HCT116 (cell line): ENCODE data around the gene RPAP3. TPM values are rescaled to one million over a fixed set of nuclear protein-coding genes. Genes with fewer than 3 reads are reported as not detected.

Experiments used
- ATAC-seq: fragments of 200-7000 bp; cut with Tn5 transposase; 2 replicates; pipeline ENCODE4 v1.9.1; 2020; ENCODE audit warnings: mild to moderate bottlenecking, moderate library complexity
- BruUV-seq: library from RNA; stranded (reverse); fragments of 400-500 nt; replicated peaks from 2 replicates; lab custom pipeline; 2021; lab: Mats Ljungman, UMichigan
- CTCF ChIA-PET: fragments of 300-600 bp; sonication (Branson Sonifier 250); formaldehyde crosslinking; loops from one replicate; lab custom pipeline; 2021; ENCODE audit warnings: antibody characterized with exemption; lab: Charles Lee
- POLR2A ChIA-PET: fragments of 300-600, 350-600 bp; sonication (Branson Sonifier 250); formaldehyde crosslinking; loops from one replicate; lab custom pipeline; 2021; ENCODE audit warnings: antibody characterized with exemption; lab: Charles Lee
- RAD21 ChIA-PET, 2 experiments: fragments of 300-600 bp; sonication (Branson Sonifier 250); formaldehyde crosslinking; loops; one replicate each; lab custom pipeline; 2023; ENCODE audit warnings: low total read pairs in 2 of 2; ENCODE audit not compliant: uncharacterized antibody in 2 of 2, unreplicated experiment in 2 of 2, low non-redundant PET in 1 of 2; lab: Charles Lee
- DNase-seq: peaks from one replicate; pipeline ENCODE4 v3.0.0-alpha.2; 2010; ENCODE audit warnings: low read depth, low spot score
- H2AFZ ChIP-seq: fragments of 200-600 bp; shearing (Covaris generic), sonication (generic); 2 replicates; pipeline ENCODE4 v1.6.1; 2017; ENCODE audit warnings: low read depth, mixed run types, mixed read lengths, antibody characterized with exemption, low read length; ENCODE audit not compliant: poor library complexity, severe bottlenecking
- H3K27ac ChIP-seq: 2 replicates; pipeline ENCODE4 v1.5.1; 2012; ENCODE audit warnings: low read depth, low read length
- H3K27me3 ChIP-seq: fragments of 200-600 bp; sonication (generic); 2 replicates; pipeline ENCODE4 v1.6.1; 2016; ENCODE audit warnings: mixed run types, low read length, mixed read lengths; ENCODE audit not compliant: insufficient read depth
- H3K36me3 ChIP-seq, 2 experiments: fragments of 200-500 bp in 1 of 2; fragments of 200-600 bp in 1 of 2; sonication (Bioruptor generic) in 1 of 2; sonication (generic) in 1 of 2; 2 replicates each; pipeline versions ENCODE4 v1.5.1 to v1.6.1; 2014 to 2016; ENCODE audit warnings: low read length in 2 of 2, inconsistent platforms in 1 of 2, mixed read lengths in 1 of 2, mixed run types in 1 of 2; ENCODE audit not compliant: insufficient read depth in 2 of 2, control insufficient read depth in 1 of 2
- H3K4me1 ChIP-seq, 2 experiments: fragments of 200-600 bp in 1 of 2; sonication (generic) in 1 of 2; 2 replicates each; pipeline versions ENCODE4 v1.5.1 to v1.6.1; 2012 to 2017; ENCODE audit warnings: low read length in 2 of 2, inconsistent platforms in 1 of 2, mild to moderate bottlenecking in 1 of 2, mixed read lengths in 1 of 2, mixed run types in 1 of 2, moderate library complexity in 1 of 2; ENCODE audit not compliant: insufficient read depth in 2 of 2, control insufficient read depth in 1 of 2
- H3K4me2 ChIP-seq: fragments of 200-600 bp; sonication (generic); 2 replicates; pipeline ENCODE4 v1.6.1; 2017; ENCODE audit warnings: mixed run types, low read length, mixed read lengths
- H3K4me3 ChIP-seq, 2 experiments: fragments of 200-600 bp in 1 of 2; sonication (generic) in 1 of 2; replicated peaks in 1 of 2; 2 replicates each; pipeline ENCODE4 v1.5.1; 2011 to 2016; ENCODE audit warnings: low read length in 2 of 2, control low read depth in 1 of 2, low read depth in 1 of 2, mild to moderate bottlenecking in 1 of 2, mixed read lengths in 1 of 2, mixed run types in 1 of 2
- H3K79me2 ChIP-seq: fragments of 200-600 bp; sonication (generic); 2 replicates; pipeline ENCODE4 v1.6.1; 2017; ENCODE audit warnings: mild to moderate bottlenecking, mixed run types, low read length, moderate library complexity, mixed read lengths; ENCODE audit not compliant: insufficient read depth
- H3K9ac ChIP-seq: fragments of 200-600 bp; sonication (generic); 2 replicates; pipeline ENCODE4 v1.6.1; 2016; ENCODE audit warnings: low read length, mixed read lengths
- H3K9me2 ChIP-seq: fragments of 200-600 bp; sonication (generic), shearing (Covaris generic); 2 replicates; pipeline ENCODE4 v1.6.1; 2017; ENCODE audit warnings: mixed run types, mild to moderate bottlenecking, moderate library complexity; ENCODE audit not compliant: insufficient read depth
- H3K9me3 ChIP-seq, 2 experiments: fragments of 200-500 bp in 1 of 2; fragments of 200-600 bp in 1 of 2; sonication (Bioruptor generic) in 1 of 2; sonication (generic) in 1 of 2; 2 replicates each; pipeline ENCODE4 v1.6.1; 2014 to 2017; ENCODE audit warnings: low read length in 2 of 2, mixed read lengths in 2 of 2, inconsistent platforms in 1 of 2, low read depth in 1 of 2, mild to moderate bottlenecking in 1 of 2, mixed run types in 1 of 2, moderate library complexity in 1 of 2; ENCODE audit not compliant: control insufficient read depth in 1 of 2, insufficient read depth in 1 of 2
- H4K20me1 ChIP-seq: fragments of 200-600 bp; sonication (generic), shearing (Covaris generic); 2 replicates; pipeline ENCODE4 v1.6.1; 2017; ENCODE audit warnings: mixed run types, mild to moderate bottlenecking, moderate library complexity; ENCODE audit not compliant: insufficient read depth
- CBX3 ChIP-seq: IDR thresholded peaks from 2 replicates; pipeline ENCODE4 v1.6.1; 2012; ENCODE audit warnings: low read depth
- EZH2 ChIP-seq: fragments of 200-600 bp; sonication (generic); IDR thresholded peaks from 2 replicates; pipeline ENCODE4 v1.6.1; 2017; ENCODE audit warnings: antibody characterized with exemption, mixed run types
- EZH2phosphoT487 ChIP-seq: fragments of 200-600 bp; IDR thresholded peaks from 2 replicates; pipeline ENCODE4 v1.6.1; 2018; ENCODE audit warnings: antibody characterized with exemption, borderline replicate concordance
- POLR2A ChIP-seq: IDR thresholded peaks from 2 replicates; pipeline ENCODE4 v1.7.0; 2011; ENCODE audit warnings: borderline replicate concordance; ENCODE audit not compliant: insufficient read depth, insufficient read length; ENCODE audit errors: extremely low read depth
- RAD21 ChIP-seq: IDR thresholded peaks from 2 replicates; pipeline ENCODE4 v1.6.1; 2012; ENCODE audit warnings: low read depth, mild to moderate bottlenecking
- REST ChIP-seq: IDR thresholded peaks from 2 replicates; pipeline ENCODE4 v1.6.1; 2012; ENCODE audit warnings: low read depth
- SRF ChIP-seq: IDR thresholded peaks from 2 replicates; pipeline ENCODE4 v1.6.1; 2012; ENCODE audit warnings: low read depth
- ZFX ChIP-seq: fragments of 450-650 bp; IDR thresholded peaks from 2 replicates; pipeline ENCODE4 v1.6.1; 2017
- ZNF274 ChIP-seq: fragments of 200-500 bp; sonication (Bioruptor generic); IDR thresholded peaks from 2 replicates; pipeline ENCODE4 v1.6.1; 2014; ENCODE audit warnings: mild to moderate bottlenecking, low read depth, low read length, inconsistent platforms
- intact Hi-C: fragments of 100-400 bp; cut with micrococcal nuclease; formaldehyde crosslinking; loops from 2 replicates; pipeline ENCODE4 v1.10.0; 2022
- total RNA-seq: library from RNA; stranded (reverse); gene quantifications from one replicate; pipeline ENCODE4 v1.2.1, GENCODE V29; 2021; ENCODE audit not compliant: unreplicated experiment
- TF ChIP-seq, protein P1 (sequence below): IDR thresholded peaks from 2 replicates; pipeline ENCODE4 v1.6.1; 2011; ENCODE audit warnings: mild to moderate bottlenecking, low read length, moderate library complexity; ENCODE audit not compliant: insufficient replicate concordance; ENCODE audit errors: extremely low read depth

The RPAP3 gene
- total RNA-seq, 1 experiment from 2014 or later = 48.3 TPM

GRCh38 chr12:47707355-47707754 is 1.5 kb upstream of the RPAP3 start (continued):
- TF ChIP-seq, protein P1, sequence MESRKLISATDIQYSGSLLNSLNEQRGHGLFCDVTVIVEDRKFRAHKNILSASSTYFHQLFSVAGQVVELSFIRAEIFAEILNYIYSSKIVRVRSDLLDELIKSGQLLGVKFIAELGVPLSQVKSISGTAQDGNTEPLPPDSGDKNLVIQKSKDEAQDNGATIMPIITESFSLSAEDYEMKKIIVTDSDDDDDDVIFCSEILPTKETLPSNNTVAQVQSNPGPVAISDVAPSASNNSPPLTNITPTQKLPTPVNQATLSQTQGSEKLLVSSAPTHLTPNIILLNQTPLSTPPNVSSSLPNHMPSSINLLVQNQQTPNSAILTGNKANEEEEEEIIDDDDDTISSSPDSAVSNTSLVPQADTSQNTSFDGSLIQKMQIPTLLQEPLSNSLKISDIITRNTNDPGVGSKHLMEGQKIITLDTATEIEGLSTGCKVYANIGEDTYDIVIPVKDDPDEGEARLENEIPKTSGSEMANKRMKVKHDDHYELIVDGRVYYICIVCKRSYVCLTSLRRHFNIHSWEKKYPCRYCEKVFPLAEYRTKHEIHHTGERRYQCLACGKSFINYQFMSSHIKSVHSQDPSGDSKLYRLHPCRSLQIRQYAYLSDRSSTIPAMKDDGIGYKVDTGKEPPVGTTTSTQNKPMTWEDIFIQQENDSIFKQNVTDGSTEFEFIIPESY = no peak

GRCh38 chr12:47705229-47705565 is 633 bp downstream of the RPAP3 start:
- H2AFZ ChIP-seq = no peak overlapping the region
- POLR2A ChIA-PET = no interaction called here
- peaks cover 45% of the 10 kb centered on the region for H3K79me2 ChIP-seq

More at GRCh38 chr12:47705229-47705565, 633 bp downstream of the RPAP3 start:
- no peaks in the 10 kb centered on the region for H3K27me3 ChIP-seq
- H3K9ac ChIP-seq = peak overlapping the region; percentile 75
- no peak for ATAC-seq
- RAD21 ChIA-PET = no interaction called here
- H3K4me2 ChIP-seq = peak overlapping the region; percentile 89
- TF ChIP-seq RAD21 (no peak), EZH2 (no peak), REST (no peak), POLR2A (no peak), ZFX (no peak), SRF (no peak), CBX3 (no peak), ZNF274 (no peak), EZH2phosphoT487 (no peak)
- CTCF ChIA-PET = interaction anchor here (2.7 kb wide), 1 partner anchor 11 kb away, joined by 9 read pairs; no protein-coding TSS in a partner anchor
- H3K4me3 ChIP-seq = peak overlapping the region; percentile 67 to 78
- H3K27ac ChIP-seq = peak overlapping the region; percentile 80
- intact Hi-C loops = no loop called here
- peaks cover 0 to 6% of the 10 kb centered on the region in 2 experiments; a peak in 1 of 4 replicates for H3K36me3 ChIP-seq
- no peak for DNase-seq
- H3K4me1 ChIP-seq = peaks cover 5 to 16% of the 10 kb centered on the region in 2 experiments; a peak in 3 of 4 replicates
- no peaks in the 10 kb centered on the region for H3K9me2 ChIP-seq
- BruUV-seq = no TSS peak
- H4K20me1 ChIP-seq = no peaks in the 10 kb centered on the region
- H3K9me3 ChIP-seq = no peaks in the 10 kb centered on the region
